NCI-H128 (cell line): ENCODE measurements around the gene GGN.
"Not testable (repeated sequence)": the region's sequence is repeated elsewhere in the genome, so short reads cannot be mapped to it uniquely, and the experiment has no call there.

Source experiments
- DNase-seq: peaks from one replicate; lab custom pipeline; 2025; ENCODE audit not compliant: unreplicated experiment; lab: John Stamatoyannopoulos, UW

GGN gene

GRCh38 chr19:38387550-38388348 is at the start of gene GGN:
GGN (minus strand) TSS chr19:38388034; CDS start chr19:38387261, 773 bp downstream.
- peak; percentile 85 for DNase-seq

GRCh38 chr19:38437295-38437694 is 49.5 kb upstream of the GGN start:
- no peak for DNase-seq

DNA sequence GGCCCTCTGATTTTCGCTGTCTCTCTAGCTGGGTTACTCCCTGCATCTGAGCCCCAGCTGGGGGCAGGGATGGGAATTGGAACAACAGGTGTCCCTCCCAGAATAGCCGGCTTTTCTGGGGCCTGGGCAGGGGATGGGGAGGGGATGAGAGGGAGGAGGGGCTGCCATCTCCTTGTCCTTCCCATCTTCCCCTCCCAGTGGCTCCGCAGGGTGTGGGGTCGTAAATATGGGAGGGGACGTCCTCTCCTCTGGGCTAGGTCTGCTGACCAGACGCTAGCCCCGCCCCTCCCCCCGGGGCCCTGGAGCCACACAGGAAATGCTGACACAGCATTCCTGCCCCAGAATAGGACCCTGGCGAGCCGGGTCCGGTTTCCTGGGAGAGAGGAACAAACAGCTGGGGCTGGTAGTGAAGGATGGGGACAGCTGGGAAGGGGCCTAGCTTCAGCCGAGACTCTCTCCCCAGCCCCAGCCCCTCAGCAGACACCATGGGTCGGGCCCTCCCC is 46.8 kb upstream of the GGN start:
- DNase-seq = no peak

- no peak for DNase-seq
Observed at GRCh38 chr19:38433268-38433733, 45.5 kb upstream of the GGN start, which contains the start of gene RYR1. RYR1 (plus strand) TSS chr19:38433691; CDS start chr19:38433830, 139 bp downstream.

DNA sequence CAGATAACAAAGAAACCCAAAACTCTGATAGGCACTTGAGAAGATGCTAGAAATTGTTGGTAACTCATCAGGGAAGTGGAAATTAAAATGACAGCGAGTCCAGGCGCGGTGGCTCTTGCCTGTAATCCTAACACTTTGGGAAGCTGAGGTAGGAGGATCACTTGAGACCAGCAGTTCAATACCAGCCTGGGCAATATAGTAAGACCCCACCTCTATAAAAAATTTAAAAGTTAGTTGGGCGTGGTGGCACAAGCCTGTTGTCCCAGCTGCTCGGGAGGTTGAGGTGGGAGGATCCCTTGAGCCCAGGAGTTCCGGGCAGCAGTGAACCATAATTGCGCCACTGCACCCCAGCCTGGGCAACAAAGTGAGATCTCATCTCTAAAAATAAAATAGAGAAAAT is 43.1 kb upstream of the GGN start:
- DNase-seq = no peak

DNA sequence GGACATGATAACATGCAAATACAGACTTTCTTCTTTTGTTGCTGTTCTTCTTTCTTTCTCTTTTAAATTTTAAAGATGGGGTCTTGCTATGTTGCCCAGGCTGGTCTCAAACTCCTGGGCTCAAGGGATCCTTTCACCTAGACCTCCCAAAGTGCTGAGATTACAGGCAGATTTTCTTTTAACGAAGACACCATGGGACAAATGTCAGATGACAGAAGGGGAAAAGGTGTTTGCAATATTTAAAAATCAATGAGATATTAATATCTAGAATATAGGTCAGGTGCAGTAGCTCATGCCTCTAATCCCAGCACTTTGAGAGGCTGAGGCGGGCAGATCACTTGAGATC is 42.0 kb upstream of the GGN start:
- no peak for DNase-seq

- DNase-seq = no peak
Observed at GRCh38 chr19:38429055-38429810, 41.4 kb upstream of the GGN start.

DNA sequence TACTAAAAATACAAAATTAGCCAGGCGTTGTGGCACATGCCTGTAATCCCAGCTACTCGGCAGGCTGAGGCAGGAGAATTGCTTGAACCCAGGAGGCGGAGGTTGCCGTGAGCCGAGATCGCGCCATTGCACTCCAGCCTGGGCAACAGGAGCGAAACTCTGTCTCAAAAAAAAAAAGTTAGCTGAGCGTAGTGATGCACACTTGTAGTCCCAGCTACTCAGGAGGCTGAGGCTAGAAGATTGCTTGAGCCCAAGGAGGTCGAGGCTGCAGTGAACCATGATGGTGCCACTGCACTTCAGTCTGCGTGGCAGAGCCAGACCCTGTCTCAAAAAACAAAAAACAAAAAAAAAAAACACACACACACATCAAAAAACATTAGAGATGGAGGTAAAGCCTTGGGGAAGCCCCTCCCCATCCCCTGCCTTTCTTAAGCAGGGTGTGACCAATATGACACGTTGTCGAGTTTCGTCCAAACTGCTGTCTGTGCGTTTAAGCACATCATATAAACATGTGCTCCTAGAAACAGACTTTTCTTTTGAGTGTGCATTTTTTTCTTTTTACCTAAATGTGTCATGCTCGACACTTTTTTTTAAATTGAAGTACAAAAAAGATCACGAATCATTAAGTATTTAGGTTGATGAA is 39.3 kb upstream of the GGN start:
- DNase-seq = not testable (repeated sequence)

DNA sequence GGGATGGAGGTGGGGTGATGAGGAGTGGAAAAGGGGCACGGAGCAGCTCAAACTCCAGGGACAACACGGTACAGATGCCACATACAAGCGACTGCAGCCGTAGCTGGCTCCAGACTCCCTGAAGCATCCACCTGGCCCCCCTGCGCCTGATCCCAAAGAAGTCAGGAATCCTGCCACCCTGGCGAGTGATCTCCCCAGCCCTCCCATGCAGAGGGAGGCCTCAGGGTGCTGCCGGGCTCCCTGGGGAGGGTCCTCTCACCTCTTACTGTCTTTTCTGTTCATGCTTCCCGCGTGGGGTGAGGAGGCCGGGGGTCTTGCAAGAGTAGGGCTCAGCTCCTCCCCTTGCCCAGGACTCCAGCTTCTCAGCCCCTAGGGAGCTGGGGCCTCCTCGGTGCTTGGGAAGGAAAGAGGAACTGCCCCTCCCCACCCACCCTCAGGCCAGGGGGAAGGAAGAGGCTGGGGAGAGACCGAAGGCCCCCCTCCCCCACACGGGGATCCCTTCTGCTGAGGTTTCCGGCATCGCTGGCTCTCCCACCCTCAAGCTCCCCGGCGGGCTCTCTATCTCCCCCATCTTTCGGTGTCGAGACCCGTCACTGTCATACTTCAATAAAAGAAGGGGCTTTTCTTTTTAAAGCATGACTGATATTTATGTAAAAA is 38.1 kb upstream of the GGN start, which contains the start of gene RASGRP4:
TSS of gene RASGRP4 (minus strand) at position 410 of the 657 bp plus-strand sequence. CDS start at position 282, 128 bp downstream.
- DNase-seq = no peak

- DNase-seq = no peak
Observed at GRCh38 chr19:38425222-38425809, 37.5 kb upstream of the GGN start.

DNA sequence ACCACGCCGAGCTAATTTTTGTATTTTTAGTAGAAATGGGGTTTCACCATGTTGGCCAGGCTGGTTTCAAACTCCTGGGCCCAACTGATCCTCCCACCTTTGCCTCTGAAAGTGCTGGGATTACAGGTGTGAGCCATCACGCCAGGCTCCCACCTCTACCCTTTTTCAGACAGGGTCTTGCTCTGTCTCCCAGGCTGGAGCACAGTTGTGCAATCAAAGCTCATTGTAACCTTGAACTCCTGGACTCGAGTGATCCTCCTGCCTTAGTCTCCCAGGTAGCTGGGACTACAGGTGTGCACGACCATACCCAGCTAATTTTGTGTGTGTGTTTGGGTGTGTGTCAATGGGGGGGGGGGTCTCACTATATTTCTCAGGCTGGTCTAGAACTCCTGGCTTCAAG is 36.4 kb upstream of the GGN start:
- DNase-seq = no peak

DNA sequence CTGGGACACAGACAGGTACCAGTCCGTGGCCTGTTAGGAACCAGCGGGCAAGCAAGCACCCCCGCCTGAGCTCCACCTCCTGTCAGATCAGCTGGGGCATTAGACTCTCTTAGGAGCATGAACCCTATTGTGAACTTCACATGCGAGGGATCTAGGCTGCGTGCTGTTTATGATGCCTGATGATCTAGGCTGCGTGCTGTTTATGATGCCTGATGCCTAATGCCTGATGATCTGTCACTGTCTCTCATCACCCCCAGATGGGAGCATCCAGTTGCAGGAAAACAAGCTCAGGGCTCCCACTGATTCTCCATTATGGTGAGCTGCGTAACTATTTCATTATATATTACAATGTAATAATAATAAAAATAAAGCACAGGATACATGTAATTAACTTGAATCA is 34.6 kb upstream of the GGN start:
- DNase-seq = no peak

DNA sequence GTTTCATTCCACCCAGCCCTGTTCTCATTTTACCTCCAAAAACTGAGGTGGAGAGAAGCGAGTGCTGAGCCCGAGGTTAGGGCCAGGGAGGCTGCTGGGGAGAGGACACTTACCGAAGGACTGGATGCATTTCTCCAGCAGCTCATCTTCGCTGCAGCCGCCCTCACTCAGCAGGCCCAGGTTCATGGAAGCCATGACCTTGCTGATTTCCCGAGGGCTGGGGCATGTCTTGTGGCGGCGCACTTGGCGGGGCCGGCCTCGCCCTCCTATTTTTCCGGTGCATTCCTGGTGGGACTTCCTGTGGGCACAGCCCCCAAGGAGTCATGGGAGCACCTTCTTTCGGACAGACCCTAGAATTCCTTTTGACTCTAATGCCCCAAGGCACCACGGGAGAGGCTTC is 34.0 kb upstream of the GGN start:
- no peak for DNase-seq

DNA sequence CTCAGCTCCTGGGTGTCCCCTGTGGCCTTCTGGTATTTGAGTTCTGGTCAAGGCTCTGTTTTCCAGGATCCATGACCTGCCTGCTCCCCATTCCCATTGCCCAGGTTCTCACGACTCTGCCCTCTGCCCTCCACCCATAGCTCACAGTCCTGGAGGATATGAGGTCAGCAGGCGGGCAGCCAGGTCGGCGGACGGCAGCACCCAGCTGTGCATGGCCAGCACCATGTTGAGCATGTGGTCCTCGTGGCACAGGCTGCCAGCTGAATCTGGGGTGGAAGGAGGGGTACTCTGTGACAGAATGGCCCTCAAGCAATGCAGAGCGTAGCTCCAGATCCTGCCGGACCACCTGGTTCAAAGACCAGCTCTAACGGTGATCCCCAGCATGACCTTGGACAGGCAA is 33.1 kb upstream of the GGN start:
- no peak for DNase-seq

DNA sequence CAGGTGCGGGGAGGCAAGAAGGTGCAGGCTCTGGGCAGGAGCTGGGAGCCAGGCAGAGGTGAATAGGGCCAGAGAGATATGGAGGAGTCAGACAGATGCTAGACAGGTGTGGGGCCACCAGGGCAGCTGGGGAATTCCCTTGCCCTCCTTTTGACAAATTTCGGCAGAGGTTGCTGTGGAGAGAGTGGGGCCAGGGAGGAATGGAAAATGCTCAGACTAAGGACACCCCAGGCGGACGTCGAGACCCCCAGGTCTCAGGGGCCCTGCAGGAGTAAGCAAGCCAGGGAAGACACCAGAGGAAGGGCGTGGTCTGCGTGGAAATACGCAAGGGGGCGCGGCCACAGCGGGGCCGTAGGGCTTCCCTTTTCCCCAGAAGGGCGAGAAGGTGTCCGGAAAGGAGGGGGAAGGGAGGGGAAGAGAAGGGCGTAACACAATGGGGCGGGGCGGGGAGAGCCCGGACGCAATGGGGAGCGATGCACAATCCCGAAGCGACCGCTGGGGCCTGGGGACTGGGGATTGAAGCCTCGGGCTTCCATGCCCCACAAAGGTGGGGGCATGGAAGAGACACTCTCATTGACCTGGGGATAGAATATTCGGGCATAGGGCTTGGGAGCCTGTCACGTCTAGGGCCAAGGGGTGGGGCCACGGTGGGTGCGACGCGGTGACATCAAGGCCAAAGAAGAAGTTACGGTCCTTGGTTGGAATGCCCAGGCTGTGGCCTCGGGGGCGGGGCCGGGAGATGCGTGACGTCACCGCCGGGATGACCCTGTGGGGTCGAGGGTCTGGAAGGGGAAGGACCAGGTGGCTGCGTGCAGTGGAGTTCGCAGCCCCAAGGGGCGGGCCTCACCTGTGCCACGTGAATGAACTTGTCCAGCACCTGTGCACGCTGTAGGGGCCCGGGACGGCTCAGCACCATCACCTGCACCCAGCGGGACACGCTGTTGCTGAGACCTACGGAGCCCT is 30.0 kb upstream of the GGN start:
- DNase-seq = no peak

- no peak for DNase-seq
Observed at GRCh38 chr19:38417146-38417543, 29.3 kb upstream of the GGN start.

- DNase-seq = no peak
Observed at GRCh38 chr19:38413416-38413815, 25.6 kb upstream of the GGN start.

GRCh38 chr19:38412961-38413360 is 25.1 kb upstream of the GGN start:
- DNase-seq = no peak

DNA sequence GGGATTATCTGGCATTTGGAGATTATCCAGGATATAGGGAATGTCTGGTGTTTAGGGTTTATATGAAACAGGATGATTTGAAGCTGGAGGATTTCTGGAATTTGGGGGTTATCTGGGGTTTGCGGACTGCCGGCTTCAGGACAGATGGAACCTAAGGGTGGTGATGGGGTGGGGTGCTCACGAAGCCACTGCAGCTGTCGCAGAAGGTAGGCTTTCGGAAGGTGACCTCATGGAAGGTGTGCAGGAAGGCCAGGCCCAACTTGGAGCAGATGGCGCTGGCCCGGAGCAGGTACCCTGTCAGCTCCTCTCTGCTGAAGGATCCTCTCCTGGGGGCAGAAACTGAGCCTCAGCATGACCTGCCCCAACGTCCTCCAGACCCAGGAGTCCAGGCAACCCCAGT is 24.7 kb upstream of the GGN start:
- DNase-seq = no peak
